K562 (cell line): Measurements from ENCODE around the gene FARP1. TPM values are rescaled to one million over a fixed set of nuclear protein-coding genes. Genes with fewer than 3 reads are reported as not detected.

ENCODE experiments used
- ATAC-seq: fragments of 200-7000 bp; cut with Tn5 transposase; 3 replicates; pipeline ENCODE4 v1.9.1; 2020; ENCODE audit warnings: moderate library complexity
- BruUV-seq: library from RNA; stranded (reverse); fragments of 400-500 nt; replicated peaks from 2 replicates; lab custom pipeline; 2021; lab: Mats Ljungman, UMichigan
- CTCF ChIA-PET: fragments of 300-600 bp; formaldehyde crosslinking; extraction: SDS; loops from one replicate; lab custom pipeline; 2021; ENCODE audit warnings: low intra/inter-chr PET ratio; lab: Yijun Ruan, JAX
- POLR2A ChIA-PET: fragments of 300-600, 350-650 bp; sonication (Branson Sonifier 250); formaldehyde crosslinking; extraction: SDS; loops from one replicate; lab custom pipeline; 2021; ENCODE audit warnings: antibody characterized with exemption, inconsistent platforms; lab: Yijun Ruan, JAX
- DNase-seq, 4 experiments: peaks; one replicate each; pipeline versions ENCODE4 v3.0.0 to v3.0.0-alpha.2; 2011 to 2018; ENCODE audit warnings: low spot score in 3 of 4, mixed read lengths in 3 of 4; ENCODE audit errors: extremely low read depth in 1 of 4
- FAIRE-seq: peaks from 2 replicates; lab custom pipeline; 2011; peaks lifted over from hg19 to GRCh38; lab: Jason Lieb, UNC
- H2AFZ ChIP-seq: 2 replicates; pipeline ENCODE4 v1.6.0; 2011; ENCODE audit warnings: low read depth, low read length, control low read depth, inconsistent platforms
- H3K27ac ChIP-seq: fragments of 200-600 bp; 3 replicates; pipeline ENCODE4 v1.8.0; 2011; ENCODE audit warnings: low read depth, mild to moderate bottlenecking, control low read depth, inconsistent platforms, low read length, moderate library complexity, mixed read lengths; ENCODE audit errors: extremely low read depth
- H3K27me3 ChIP-seq, 2 experiments: fragments of 300-600 bp in 1 of 2; 2 replicates in 1 of 2; 3 replicates in 1 of 2; pipeline versions ENCODE4 v1.6.0 to v1.8.0; 2011; ENCODE audit warnings: inconsistent platforms in 2 of 2, low read length in 2 of 2, mild to moderate bottlenecking in 1 of 2, mixed read lengths in 1 of 2, moderate library complexity in 1 of 2; ENCODE audit not compliant: control insufficient read depth in 2 of 2, insufficient read depth in 2 of 2
- H3K36me3 ChIP-seq: fragments of 300-600 bp; 3 replicates; pipeline ENCODE4 v1.8.0; 2011; ENCODE audit warnings: mild to moderate bottlenecking, low read length, inconsistent platforms; ENCODE audit not compliant: control insufficient read depth, insufficient read depth
- H3K4me1 ChIP-seq, 2 experiments: fragments of 200-600 bp in 1 of 2; replicated peaks in 1 of 2; 2 replicates in 1 of 2; 3 replicates in 1 of 2; pipeline versions ENCODE4 v1.5.1 to v1.8.0; 2011; ENCODE audit warnings: inconsistent platforms in 2 of 2, low read length in 2 of 2, mild to moderate bottlenecking in 1 of 2, mixed read lengths in 1 of 2, moderate library complexity in 1 of 2; ENCODE audit not compliant: control insufficient read depth in 2 of 2, insufficient read depth in 2 of 2
- H3K4me2 ChIP-seq: 2 replicates; pipeline ENCODE4 v1.6.1; 2011; ENCODE audit warnings: low read length, control low read depth, inconsistent platforms, mixed read lengths; ENCODE audit not compliant: insufficient read depth
- H3K4me3 ChIP-seq: fragments of 200-600 bp; sonication (generic), shearing (Covaris generic); 2 replicates; pipeline ENCODE4 v1.5.1; 2016; ENCODE audit warnings: control low read depth, inconsistent platforms
- H3K79me2 ChIP-seq: fragments of 200-600 bp; 3 replicates; pipeline ENCODE4 v1.8.0; 2011; ENCODE audit warnings: low read length, inconsistent platforms; ENCODE audit not compliant: control insufficient read depth, insufficient read depth
- H3K9ac ChIP-seq, 2 experiments: 2 replicates each; pipeline versions ENCODE4 v1.6.0 to v1.6.1; 2011; ENCODE audit warnings: low read depth in 2 of 2, low read length in 2 of 2, control low read depth in 1 of 2, inconsistent platforms in 1 of 2, mild to moderate bottlenecking in 1 of 2, mixed read lengths in 1 of 2; ENCODE audit not compliant: insufficient read depth in 1 of 2
- H3K9me1 ChIP-seq: one replicate; pipeline ENCODE4 v1.6.0; 2011; ENCODE audit warnings: inconsistent platforms, mild to moderate bottlenecking, low read length, moderate library complexity; ENCODE audit not compliant: control insufficient read depth, insufficient read depth
- H3K9me3 ChIP-seq: replicated peaks from 2 replicates; pipeline ENCODE4 v1.5.1; 2011; ENCODE audit warnings: low read depth, low read length, inconsistent platforms; ENCODE audit not compliant: control insufficient read depth, insufficient read depth
- H4K20me1 ChIP-seq: replicated peaks from 2 replicates; pipeline ENCODE4 v1.6.1; 2011; ENCODE audit warnings: low read length, inconsistent platforms, mixed read lengths; ENCODE audit not compliant: control insufficient read depth, insufficient read depth
- ASH1L ChIP-seq: fragments of 450-650 bp; IDR thresholded peaks from 2 replicates; pipeline ENCODE4 v1.6.1; 2018; ENCODE audit warnings: borderline replicate concordance, mild to moderate bottlenecking, low read depth; ENCODE audit not compliant: partially characterized antibody
- FOXJ2 ChIP-seq: fragments of 200-800 bp; sonication (Bioruptor generic); IDR thresholded peaks from 2 replicates; pipeline ENCODE4 v1.6.1; 2016; ENCODE audit warnings: missing genetic modification characterization, missing compliant biosample characterization
- GTF2F1 ChIP-seq: IDR thresholded peaks from 2 replicates; pipeline ENCODE4 v1.6.1; 2011; ENCODE audit warnings: low read depth, low read length, improper control_type of control experiment
- PTTG1 ChIP-seq: fragments of 450-650 bp; IDR thresholded peaks from 2 replicates; pipeline ENCODE4 v1.6.1; 2016; ENCODE audit warnings: low read depth, mild to moderate bottlenecking, missing genetic modification characterization, missing compliant biosample characterization
- SETDB1 ChIP-seq: IDR thresholded peaks from one replicate; pipeline ENCODE4 v1.6.1; 2012; ENCODE audit warnings: low read length, control low read depth, inconsistent platforms
- SREBF1 ChIP-seq: fragments of 150-350 bp; IDR thresholded peaks from 2 replicates; pipeline ENCODE4 v1.6.1; 2014; ENCODE audit warnings: antibody characterized with exemption, low read depth, low read length, borderline replicate concordance
- TCF15 ChIP-seq: fragments of 250-450 bp; sonication (Bioruptor Pico); IDR thresholded peaks from 2 replicates; pipeline ENCODE4 v1.8.0; 2022; ENCODE audit warnings: moderate library complexity, mild to moderate bottlenecking, inconsistent platforms
- ZMIZ1 ChIP-seq, 2 experiments: fragments of 150-350 bp in 1 of 2; IDR thresholded peaks; 2 replicates each; pipeline ENCODE4 v1.6.1; 2012 to 2016; ENCODE audit warnings: low read depth in 2 of 2, low read length in 2 of 2, mild to moderate bottlenecking in 1 of 2, moderate library complexity in 1 of 2
- ZNF121 ChIP-seq: sonication (generic); formaldehyde crosslinking; conservative IDR thresholded peaks from 2 replicates; pipeline ENCODE4 v1.8.0; 2022; ENCODE audit warnings: missing genetic modification reagents
- ZZZ3 ChIP-seq: fragments of 450-650 bp; IDR thresholded peaks from 2 replicates; pipeline ENCODE4 v1.6.1; 2016; ENCODE audit warnings: antibody characterized with exemption, mild to moderate bottlenecking, moderate library complexity
- WGBS: fragments of 100-300 bp; shearing (Covaris generic); methylation state at CpG from one replicate; pipeline ENCODE4 v1.1.6; 2016; ENCODE audit warnings: low coverage, mixed read lengths; ENCODE audit not compliant: insufficient coverage; ENCODE audit errors: missing lambda C conversion rate; 5-methylcytosine and 5-hydroxymethylcytosine counted together
- in situ Hi-C: fragments of 300-500 bp; cut with MboI; formaldehyde crosslinking; loops from 4 replicates; pipeline ENCODE4 v1.15.0; 2018; ENCODE audit warnings: inconsistent platforms, mixed read lengths
- intact Hi-C: fragments of 100-400 bp; cut with micrococcal nuclease; formaldehyde crosslinking; loops from 2 replicates; pipeline ENCODE4 v1.14.2; 2022
- polyA plus RNA-seq, 8 experiments: library from polyadenylated mRNA; depleted of rRNA in 4 of 8; stranded (reverse) in 5 of 8; unstranded in 3 of 8; fragments of >200 nt; fragmentation: Nextera tagmentation in 2 of 8; fragmentation: Illumina TruSeq in 1 of 8; extraction: Ambion mirVana in 2 of 8; extraction: Trizol in 1 of 8; gene quantifications; 2 replicates each; pipeline versions ENCODE4 v1.2.1 to v1.2.3, GENCODE V29; 2011 to 2014; ENCODE audit warnings: inconsistent platforms in 1 of 8, missing spikeins in 1 of 8
- total RNA-seq, 7 experiments: library from RNA; depleted of rRNA in 6 of 7; stranded (reverse); fragments of >200 nt in 6 of 7; fragmentation: Illumina TruSeq in 2 of 7; extraction: Trizol in 2 of 7; gene quantifications; 2 replicates each; pipeline versions ENCODE4 v1.2.1 to v1.2.3, GENCODE V29; 2011 to 2021; ENCODE audit warnings: low replicate concordance in 1 of 7

FARP1 gene
- total and polyA plus RNA-seq, 9 of the 15 experiments (the other 6 are each of a cell fraction or from before 2014, with no cell fraction given): 0.03 to 0.29 (median 0.05) TPM; not detected in 3

GRCh38 chr13:98365302-98365701, 222.4 kb downstream of the FARP1 start:
- no peaks in the 10 kb centered on the region for H3K36me3 ChIP-seq
- TF ChIP-seq SETDB1: no peak
- no peak for TF ChIP-seq ZNF121 (CRISPR knock-in tag)
- TF ChIP-seq ZZZ3: no peak
- no peak for TF ChIP-seq GTF2F1
- no peak for TF ChIP-seq TCF15
- TF ChIP-seq FOXJ2 (tag): no peak
- TF ChIP-seq SREBF1: no peak
- TF ChIP-seq PTTG1 (tag): no peak
- TF ChIP-seq ASH1L: no peak
- no peak for TF ChIP-seq ZMIZ1 (IDR thresholded peaks at IDR 0.05; ENCODE audit: low read depth in 2 of 2, low read length in 2 of 2)
- H3K27ac ChIP-seq: no peak overlapping the region
- no TSS peak for BruUV-seq
- H3K9me3 ChIP-seq: no peaks in the 10 kb centered on the region
- FAIRE-seq (no peak), DNase-seq (no peak), ATAC-seq (no peak)
- no peak overlapping the region for H3K9ac ChIP-seq
- WGBS: 10% methylated on average over 3 of the region's 3 CpGs
- no peaks in the 10 kb centered on the region for H3K79me2 ChIP-seq
- no peak overlapping the region for H3K4me3 ChIP-seq
- ChIA-PET CTCF (no interaction called here), POLR2A (no interaction called here)
- H3K4me1 ChIP-seq: no peaks in the 10 kb centered on the region
- H2AFZ ChIP-seq: no peak overlapping the region
- in situ Hi-C loops (no loop called here), intact Hi-C loops (no loop called here)
- no peaks in the 10 kb centered on the region for H4K20me1 ChIP-seq
- no peaks in the 10 kb centered on the region for H3K9me1 ChIP-seq
- peaks cover 6 to 15% of the 10 kb centered on the region in 2 experiments; a peak in 3 of 5 replicates for H3K27me3 ChIP-seq
- H3K4me2 ChIP-seq: no peak overlapping the region
